HG03520 (cell line): ENCODE measurements around the gene ZNF831.

Experiments
- ATAC-seq: cut with Tn5 transposase; IDR thresholded peaks from one replicate; pipeline ENCODE4 v1.9.1; 2021; ENCODE audit warnings: mild to moderate bottlenecking, moderate library complexity; ENCODE audit not compliant: unreplicated experiment

Gene ZNF831

DNA sequence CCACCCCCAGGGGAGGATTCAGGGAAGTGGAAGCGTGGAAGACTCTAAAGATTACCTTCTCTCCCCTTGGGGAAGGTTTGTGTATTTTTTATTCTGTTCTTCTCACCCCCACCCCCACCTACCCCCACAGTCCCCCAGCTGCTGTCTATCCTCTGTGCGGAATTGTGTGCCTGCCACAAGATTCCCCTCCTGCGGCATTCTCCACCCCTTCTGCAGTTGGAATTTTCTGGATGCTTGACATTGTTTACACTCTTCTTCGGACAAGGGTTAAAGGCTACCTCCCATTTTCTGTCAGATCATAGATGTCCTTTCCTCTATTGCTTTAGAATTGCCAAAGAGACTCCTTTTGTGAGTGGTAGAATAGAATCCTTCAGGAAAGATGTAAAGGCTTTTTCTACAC, 76.4 kb downstream of the ZNF831 start:
- no peak for ATAC-seq

- no peak for ATAC-seq
Measured at GRCh38 chr20:59242714-59243626, 79.3 kb downstream of the ZNF831 start.

GRCh38 chr20:59246691-59247400, 83.2 kb downstream of the ZNF831 start:
- ATAC-seq, result no peak

DNA sequence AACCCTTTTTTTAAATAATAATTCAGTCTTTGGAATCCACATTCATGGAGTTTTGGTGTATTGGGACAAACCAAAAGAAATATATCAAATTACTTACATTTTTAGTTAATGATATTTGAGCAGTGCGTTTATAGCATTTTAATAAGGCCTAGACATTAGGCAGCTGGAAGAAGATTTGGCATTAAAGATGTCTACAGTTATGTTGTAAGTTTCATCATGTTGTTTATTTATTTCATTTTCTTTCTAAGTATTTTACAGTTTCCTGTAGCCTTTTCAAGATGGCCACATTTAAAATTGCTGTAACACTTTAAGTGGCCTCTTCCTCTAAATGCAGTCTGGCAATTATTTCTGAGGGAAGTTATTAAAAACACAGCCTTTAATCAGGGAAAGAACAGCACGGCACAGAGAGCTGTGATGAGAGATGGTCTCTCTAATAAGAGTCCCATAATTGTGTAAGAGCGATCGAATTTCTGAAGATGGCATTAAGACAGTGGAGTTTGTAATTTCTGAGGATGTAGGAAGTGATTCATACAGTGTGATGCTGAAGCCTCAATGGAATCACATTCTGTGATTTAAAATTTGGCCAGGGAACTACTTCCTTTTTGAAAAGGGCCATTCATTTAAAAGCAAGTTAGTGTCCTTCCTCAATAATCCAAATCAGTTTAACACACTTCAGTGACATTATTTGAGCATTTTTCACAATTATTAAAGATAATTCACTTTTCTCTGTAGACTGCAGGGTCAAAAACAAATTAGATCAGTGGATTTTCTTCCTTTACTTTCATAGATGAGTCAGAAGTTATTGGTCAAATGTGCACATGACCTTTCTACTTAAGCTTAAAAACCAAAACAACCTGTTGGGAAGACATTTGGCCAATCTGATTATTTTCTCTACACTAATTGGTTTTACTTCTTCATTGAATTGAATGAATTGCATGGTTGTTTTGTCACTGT, 84.4 kb downstream of the ZNF831 start:
- no peak for ATAC-seq

DNA sequence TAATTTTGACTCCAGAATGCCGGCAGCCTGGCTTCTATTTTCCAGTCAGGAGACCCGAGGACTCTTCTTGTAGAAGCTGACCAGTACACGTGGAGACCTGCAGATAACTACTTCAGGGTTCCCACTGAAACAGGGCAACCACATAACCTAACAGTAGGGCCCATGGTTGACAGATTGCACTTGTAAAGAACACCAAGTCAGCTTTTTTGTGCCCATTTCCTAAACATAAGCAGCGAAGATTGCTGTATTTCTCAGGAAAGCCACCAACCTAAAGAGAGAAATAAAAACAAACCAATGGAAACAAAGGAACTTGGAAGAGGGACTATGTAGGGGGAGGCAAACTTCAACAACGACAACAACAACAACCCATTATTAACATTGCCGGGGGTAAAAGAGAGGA, 86.7 kb downstream of the ZNF831 start:
- ATAC-seq, result no peak

DNA sequence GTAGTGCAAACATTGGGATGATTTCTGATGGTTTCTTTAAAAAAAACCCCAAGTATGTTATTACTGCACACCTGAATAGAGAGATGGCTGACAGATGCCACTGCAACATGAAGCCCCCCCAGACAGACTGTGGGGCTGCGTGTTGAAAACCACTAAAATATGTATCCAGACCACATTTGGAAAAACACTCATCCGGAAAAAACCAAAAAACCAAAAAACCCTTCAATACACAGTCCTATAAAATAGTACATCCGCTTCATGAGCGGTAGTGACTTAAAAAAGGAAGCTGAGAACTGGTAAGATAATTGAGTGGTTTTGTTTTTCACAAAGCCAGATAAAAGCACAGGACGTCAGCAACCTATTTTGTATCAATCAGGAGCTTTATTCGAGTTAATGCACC, 89.7 kb downstream of the ZNF831 start:
- ATAC-seq, result no peak

- ATAC-seq, result no peak
Measured at GRCh38 chr20:59253779-59254319, 90.2 kb downstream of the ZNF831 start.

DNA sequence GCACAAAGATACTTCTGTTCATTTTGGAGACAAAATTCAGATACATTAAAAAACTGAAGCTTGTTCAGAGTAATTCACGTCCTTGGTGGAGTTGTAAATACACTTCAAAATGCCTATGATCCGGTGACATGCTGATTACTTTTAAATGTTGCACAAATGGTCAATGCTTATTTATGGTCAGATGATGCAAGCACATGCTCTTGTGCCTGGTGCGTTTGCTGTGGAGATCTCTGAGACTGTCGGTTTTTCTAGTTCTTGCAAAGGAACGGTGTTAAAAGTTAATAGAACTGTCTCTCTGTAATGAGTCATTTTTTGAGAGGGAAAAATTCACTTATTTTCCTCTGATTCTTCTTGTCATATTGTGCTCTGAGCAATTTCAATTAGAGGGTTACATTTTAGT, 91.6 kb downstream of the ZNF831 start:
- no peak for ATAC-seq

GRCh38 chr20:59258221-59258621, 94.6 kb downstream of the ZNF831 start:
- ATAC-seq, result no peak

GRCh38 chr20:59259946-59260345, 96.3 kb downstream of the ZNF831 start:
- no peak for ATAC-seq

DNA sequence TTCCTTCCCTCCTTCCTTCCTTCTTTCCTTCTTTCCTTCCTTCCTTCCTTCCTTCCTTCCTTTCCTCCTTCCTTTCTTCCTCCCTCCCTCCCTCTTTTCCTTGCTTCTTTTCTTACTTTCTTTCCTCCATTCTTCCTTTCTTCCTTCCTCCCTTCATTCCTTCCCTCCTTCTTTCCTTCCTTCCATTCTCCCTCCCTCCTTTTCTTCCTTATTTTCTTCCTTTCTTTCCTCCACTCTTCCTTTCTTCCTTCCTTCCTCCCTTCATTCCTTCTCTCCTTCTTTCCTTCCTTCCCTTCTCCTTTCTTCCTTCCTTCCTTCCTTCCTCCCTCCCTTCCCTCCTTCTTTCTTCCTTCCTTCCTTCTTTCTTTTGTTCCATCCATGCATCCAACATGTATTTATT, 101.7 kb downstream of the ZNF831 start:
- ATAC-seq, result no peak

DNA sequence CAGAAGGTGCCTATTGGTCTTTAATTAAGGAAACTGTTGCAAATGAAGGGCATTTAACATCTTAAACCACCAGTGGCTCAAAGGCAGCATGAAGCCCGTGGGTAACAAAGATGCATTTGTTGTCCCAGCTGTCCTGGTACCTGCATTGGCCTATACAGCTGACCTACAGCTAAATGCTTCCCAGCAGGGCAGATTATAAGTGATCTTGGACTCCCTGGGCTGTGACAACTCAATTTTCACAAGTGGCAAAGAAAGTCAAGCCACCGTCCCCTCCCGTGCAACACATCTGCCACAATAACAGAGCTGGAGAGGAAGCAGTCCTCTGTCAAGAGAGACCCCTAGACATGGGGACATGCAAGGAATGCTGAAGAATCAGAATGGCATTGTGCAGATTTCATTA, 105.2 kb downstream of the ZNF831 start:
- no peak for ATAC-seq

DNA sequence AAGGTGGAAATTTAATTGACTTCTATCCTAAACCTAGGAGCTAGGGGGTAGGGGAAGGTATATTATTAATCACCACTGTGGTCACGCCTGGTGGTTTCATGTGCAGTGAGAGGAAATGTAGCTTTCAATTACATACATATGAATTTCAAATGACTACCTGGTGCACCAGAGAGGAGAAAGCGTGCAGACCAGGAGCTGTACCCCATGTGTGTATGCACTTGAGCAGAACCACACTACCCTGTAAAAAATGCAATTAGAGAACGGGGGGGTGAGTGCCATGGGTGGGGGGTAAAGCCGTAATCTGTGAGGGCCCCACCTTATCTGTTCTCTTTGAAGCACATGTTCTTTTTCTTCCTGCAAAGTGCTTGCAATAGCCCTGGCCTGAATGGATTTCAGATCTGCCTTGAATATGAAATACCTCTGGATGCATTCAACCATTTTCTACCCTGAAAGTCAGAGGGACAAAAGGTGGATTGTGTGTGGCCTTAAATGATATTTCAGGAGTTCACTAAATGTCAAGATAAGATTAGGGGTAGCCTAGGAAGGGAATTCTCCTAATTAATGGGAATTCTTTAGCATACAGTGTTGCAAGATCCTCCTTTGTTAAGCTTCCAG, 105.9 kb downstream of the ZNF831 start:
- no peak for ATAC-seq

DNA sequence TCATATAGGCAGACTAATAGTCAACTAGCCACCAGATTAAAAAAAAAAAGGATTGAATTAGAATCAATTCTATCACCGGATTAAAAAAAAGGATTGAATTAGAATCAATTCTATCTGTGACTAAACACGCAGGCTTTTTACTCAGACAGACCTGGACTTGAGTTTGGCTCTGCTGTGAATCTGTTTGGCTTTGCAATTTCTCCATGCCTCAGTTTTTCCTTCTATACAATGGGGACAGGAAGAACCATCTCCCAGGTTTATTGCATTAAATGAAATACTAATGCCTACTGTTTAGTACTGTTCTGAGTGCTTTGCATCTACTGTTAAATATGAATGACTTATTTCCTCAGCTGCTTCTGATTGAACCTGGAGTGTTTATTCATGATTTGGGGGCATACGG, 106.8 kb downstream of the ZNF831 start:
- no peak for ATAC-seq

DNA sequence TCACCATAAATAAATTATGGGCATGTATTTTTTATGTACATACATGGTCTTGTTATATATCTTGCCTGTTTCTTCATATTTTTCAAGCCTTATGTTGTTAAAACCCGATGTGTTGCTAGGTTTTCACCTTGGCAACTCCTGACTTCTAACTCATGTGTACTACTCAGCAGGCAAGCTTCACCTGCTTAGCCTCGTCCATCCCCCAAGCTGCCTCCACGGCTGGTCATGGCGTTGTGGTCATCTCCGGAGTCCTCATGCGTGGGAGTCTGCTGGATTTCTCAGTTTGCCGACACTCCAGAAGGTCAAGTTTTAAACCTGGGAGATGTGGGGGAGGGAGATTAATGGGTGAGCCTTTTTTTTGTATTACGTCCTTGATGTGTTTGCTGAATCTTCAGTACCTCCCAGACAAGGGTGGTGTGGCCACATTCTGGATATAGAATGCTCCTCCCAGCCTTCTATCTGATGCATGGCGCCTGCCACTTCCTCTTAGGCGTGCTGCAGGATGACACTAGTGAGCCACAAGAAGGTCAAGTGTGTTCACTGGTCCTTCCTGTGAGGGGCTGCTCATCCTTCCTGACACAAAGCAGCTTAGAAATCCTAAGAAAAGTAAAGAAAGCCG, 110.2 kb downstream of the ZNF831 start:
- ATAC-seq, result no peak

GRCh38 chr20:59276938-59277337, 113.3 kb downstream of the ZNF831 start:
- no peak for ATAC-seq

- no peak for ATAC-seq
Measured at GRCh38 chr20:59284470-59284869, 120.8 kb downstream of the ZNF831 start.

DNA sequence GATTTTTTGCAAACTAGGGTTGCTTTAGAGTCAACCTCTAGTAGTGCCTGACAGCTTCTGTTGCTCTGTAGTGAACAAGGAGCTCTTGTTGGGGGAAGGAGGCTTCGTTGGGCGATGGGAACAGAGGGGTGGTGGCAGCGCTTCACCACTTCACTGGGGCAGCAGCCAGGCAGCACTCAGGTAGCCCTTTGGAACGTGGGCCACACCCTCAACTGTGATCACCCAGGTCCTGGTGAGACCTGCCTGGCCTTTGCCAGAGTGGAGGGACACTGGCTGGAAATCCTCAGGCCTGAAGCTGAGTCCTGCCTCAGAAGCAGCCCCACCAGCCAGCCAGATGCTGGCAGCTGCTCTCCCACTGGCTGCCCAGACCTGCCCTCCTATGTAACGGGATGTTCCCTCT, 126.4 kb downstream of the ZNF831 start:
- no peak for ATAC-seq

- ATAC-seq, result no peak
Measured at GRCh38 chr20:59291740-59292383, 128.2 kb downstream of the ZNF831 start.
